RKO (cell line): ENCODE results near the gene SLC25A18.
A peak's percentile ranks its signal among the peaks of the same experiment; 100 is the strongest.
"Not testable (repeated sequence)": the region's sequence is repeated elsewhere in the genome, so short reads cannot be mapped to it uniquely, and the experiment has no call there.

Experiments used
- DNase-seq: peaks from one replicate; pipeline ENCODE4 v3.0.0-alpha.2; 2016; ENCODE audit warnings: low spot score

SLC25A18 gene

GRCh38 chr22:17607891-17608521 lies 44.7 kb downstream of the SLC25A18 start:
- no peak for DNase-seq

- no peak for DNase-seq
Measured at GRCh38 chr22:17612057-17612456, 48.8 kb downstream of the SLC25A18 start.

- no peak for DNase-seq
Measured at GRCh38 chr22:17613280-17613679, 50.0 kb downstream of the SLC25A18 start.

GRCh38 chr22:17627961-17628405 lies 64.7 kb downstream of the SLC25A18 start:
- DNase-seq, result no peak

GRCh38 chr22:17628406-17629172 lies 65.3 kb downstream of the SLC25A18 start, which contains the start of gene ATP6V1E1:
ATP6V1E1 (minus strand) TSS chr22:17628749; CDS start chr22:17628635, 114 bp downstream.
- DNase-seq, result peak; percentile 97

- no peak for DNase-seq
Measured at GRCh38 chr22:17629173-17629489, 65.8 kb downstream of the SLC25A18 start.

GRCh38 chr22:17629641-17630040 lies 66.3 kb downstream of the SLC25A18 start:
- no peak for DNase-seq

GRCh38 chr22:17631076-17631565 lies 67.8 kb downstream of the SLC25A18 start:
- no peak for DNase-seq

GRCh38 chr22:17633217-17633997 lies 70.1 kb downstream of the SLC25A18 start:
- DNase-seq, result no peak

- no peak for DNase-seq
Measured at GRCh38 chr22:17633998-17634323, 70.7 kb downstream of the SLC25A18 start.

GRCh38 chr22:17634696-17635095 lies 71.4 kb downstream of the SLC25A18 start:
- no peak for DNase-seq

GRCh38 chr22:17636850-17637249 lies 73.6 kb downstream of the SLC25A18 start:
- DNase-seq, result not testable (repeated sequence)

- DNase-seq, result no peak
Measured at GRCh38 chr22:17637490-17638181, 74.3 kb downstream of the SLC25A18 start.

GRCh38 chr22:17638182-17638431 lies 74.8 kb downstream of the SLC25A18 start:
- no peak for DNase-seq

GRCh38 chr22:17638432-17639246 lies 75.3 kb downstream of the SLC25A18 start, which contains the start of gene BCL2L13:
BCL2L13 (plus strand) TSS chr22:17638757; CDS start chr22:17655712, 16,955 bp downstream.
- peak; percentile 91 for DNase-seq

GRCh38 chr22:17639247-17639741 lies 76.0 kb downstream of the SLC25A18 start:
- peak; percentile 55 for DNase-seq
